ENCODE data around the gene ARRB1. TPM values are rescaled to one million over a fixed set of nuclear protein-coding genes. Genes with fewer than 3 reads are reported as not detected.
"Not testable (repeated sequence)": the region's sequence is repeated elsewhere in the genome, so short reads cannot be mapped to it uniquely, and the experiment has no call there.

ARRB1 gene
- total RNA-seq = 35.2 and 38.2 TPM in 2 replicates

- intact Hi-C loops (cut with micrococcal nuclease) = no loop called here
Observed at GRCh38 chr11:75351541-75351790, at the start of gene ARRB1. TSS of gene ARRB1 (minus strand) at chr11:75351661. CDS start at chr11:75351607, 54 bp downstream.

- intact Hi-C loops (cut with micrococcal nuclease) = no loop called here
Observed at GRCh38 chr11:75400146-75400865, 48.8 kb upstream of the ARRB1 start.

GRCh38 chr11:75399344-75400145, 48.1 kb upstream of the ARRB1 start, which contains the start of gene RPS3:
TSS of gene RPS3 (plus strand) at chr11:75399518. CDS start at chr11:75399548, 30 bp downstream.
- intact Hi-C loops (cut with micrococcal nuclease) = no loop called here

- intact Hi-C loops (cut with micrococcal nuclease) = no loop called here
Observed at GRCh38 chr11:75398906-75399305, 47.4 kb upstream of the ARRB1 start.

- intact Hi-C loops (cut with micrococcal nuclease) = no loop called here
Observed at GRCh38 chr11:75394085-75394840, 42.8 kb upstream of the ARRB1 start.

GRCh38 chr11:75389925-75390324, 38.5 kb upstream of the ARRB1 start:
- intact Hi-C loops (cut with micrococcal nuclease) = no loop called here

- intact Hi-C loops (cut with micrococcal nuclease) = no loop called here
Observed at GRCh38 chr11:75389276-75389605, 37.8 kb upstream of the ARRB1 start.

GRCh38 chr11:75388386-75389275, 37.2 kb upstream of the ARRB1 start:
- intact Hi-C loops (cut with micrococcal nuclease) = loop anchor here (1.0 kb wide), 2 partner anchors 108 to 144 kb away; no protein-coding TSS in a partner anchor

GRCh38 chr11:75387736-75388294, 36.4 kb upstream of the ARRB1 start:
- intact Hi-C loops (cut with micrococcal nuclease) = loop anchor here (1.0 kb wide), 2 partner anchors 108 to 144 kb away; no protein-coding TSS in a partner anchor

GRCh38 chr11:75386942-75387630, 35.6 kb upstream of the ARRB1 start:
- intact Hi-C loops (cut with micrococcal nuclease) = no loop called here

- intact Hi-C loops (cut with micrococcal nuclease) = loop anchor here (1.0 to 2.0 kb wide), 4 partner anchors 14 to 104 kb away; no protein-coding TSS in a partner anchor
Observed at GRCh38 chr11:75384438-75385080, 33.1 kb upstream of the ARRB1 start.

- intact Hi-C loops (cut with micrococcal nuclease) = no loop called here
Observed at GRCh38 chr11:75383246-75383645, 31.8 kb upstream of the ARRB1 start.

GRCh38 chr11:75380716-75381420, 29.4 kb upstream of the ARRB1 start:
- intact Hi-C loops (cut with micrococcal nuclease) = no loop called here

- intact Hi-C loops (cut with micrococcal nuclease) = no loop called here
Observed at GRCh38 chr11:75380245-75380644, 28.8 kb upstream of the ARRB1 start.

- intact Hi-C loops (cut with micrococcal nuclease) = not testable (repeated sequence)
Observed at GRCh38 chr11:75378776-75379175, 27.3 kb upstream of the ARRB1 start.

GRCh38 chr11:75376175-75376574, 24.7 kb upstream of the ARRB1 start:
- intact Hi-C loops (cut with micrococcal nuclease) = no loop called here

GRCh38 chr11:75375626-75376025, 24.2 kb upstream of the ARRB1 start:
- intact Hi-C loops (cut with micrococcal nuclease) = no loop called here

- intact Hi-C loops (cut with micrococcal nuclease) = no loop called here
Observed at GRCh38 chr11:75374646-75375045, 23.2 kb upstream of the ARRB1 start.

- intact Hi-C loops (cut with micrococcal nuclease) = no loop called here
Observed at GRCh38 chr11:75373201-75373600, 21.7 kb upstream of the ARRB1 start.

All from T-helper 2 cell treated with Interferon-gamma antibody and Interleukin-4, amounts not matched to agents 100 ng/mL and 5 ng/mL, for 36 hours (primary cell).